ACHN (cell line): ENCODE measurements around the gene ZNF678.
"Not testable (repeated sequence)": the region's sequence is repeated elsewhere in the genome, so short reads cannot be mapped to it uniquely, and the experiment has no call there.

Experiments
- DNase-seq: peaks from one replicate; pipeline ENCODE4 v3.0.0-alpha.2; 2015
- in situ Hi-C: cut with HindIII; loops from 2 replicates; pipeline ENCODE4 v1.10.0; 2017; ENCODE audit warnings: low sequenced_read_pairs, low pct_ligation_motif_present, low pct_unique_long_range_greater_than_20kb

Gene ZNF678

GRCh38 chr1:227662933-227663332 is 99.6 kb downstream of the ZNF678 start:
- in situ Hi-C loops: no loop called here
- no peak for DNase-seq

GRCh38 chr1:227666286-227666685 is 102.9 kb downstream of the ZNF678 start:
- DNase-seq: no peak

GRCh38 chr1:227673441-227673840 is 110.1 kb downstream of the ZNF678 start:
- in situ Hi-C loops: no loop called here
- DNase-seq: no peak

More at GRCh38 chr1:227666286-227666685, 102.9 kb downstream of the ZNF678 start:
- in situ Hi-C loops: no loop called here

DNA sequence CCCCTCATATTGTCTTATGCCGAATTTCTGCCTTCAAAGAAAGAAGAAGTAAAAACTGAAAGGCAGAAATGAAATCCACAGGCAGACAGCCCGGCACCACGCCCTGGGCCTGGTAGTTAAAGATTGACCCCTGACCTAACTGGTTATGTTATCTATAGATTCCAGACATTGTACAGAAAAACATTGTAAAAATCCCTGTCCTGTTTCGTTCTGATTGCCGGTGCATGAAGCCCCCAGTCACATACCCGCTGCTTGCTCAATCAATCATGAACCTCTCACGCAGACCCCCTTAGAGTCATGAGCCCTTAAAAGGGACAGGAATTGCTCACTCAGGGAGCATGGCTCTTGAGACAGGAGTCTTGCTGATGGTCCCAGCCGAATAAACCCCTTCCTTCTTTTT is 122.5 kb downstream of the ZNF678 start:
- in situ Hi-C loops: loop anchor here (25.0 kb wide), 1 partner anchor 124 kb away; the partner anchor contains the start of gene ZNF678
- no peak for DNase-seq

DNA sequence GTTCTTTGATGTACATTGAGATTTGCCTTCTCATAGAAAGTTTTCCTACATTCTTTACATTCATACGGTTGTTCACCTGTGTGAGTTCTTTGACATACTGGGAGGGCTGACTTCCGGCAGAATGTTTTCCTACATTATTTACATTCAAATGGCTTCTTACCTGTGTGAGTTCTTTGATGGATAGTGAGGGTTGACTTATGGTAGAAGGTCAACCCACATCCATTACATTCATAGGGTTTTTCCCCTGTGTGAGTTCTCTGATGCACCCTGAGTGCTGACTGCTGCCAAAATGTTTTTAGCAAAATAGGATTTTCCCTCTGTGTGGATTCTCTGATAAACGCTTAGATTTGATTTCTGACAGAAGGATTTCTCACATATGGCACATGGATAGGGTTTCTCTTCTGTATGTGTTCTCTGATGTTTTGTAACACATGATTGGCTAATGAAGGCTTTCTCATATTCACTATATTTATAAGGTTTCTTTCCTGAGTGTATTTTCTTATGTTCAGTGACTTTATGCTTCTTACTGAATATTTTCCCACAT is 134.0 kb downstream of the ZNF678 start:
- DNase-seq: no peak
- in situ Hi-C loops: loop anchor here (25.0 kb wide), 1 partner anchor 135 kb away; the partner anchor contains the start of gene ZNF678

DNA sequence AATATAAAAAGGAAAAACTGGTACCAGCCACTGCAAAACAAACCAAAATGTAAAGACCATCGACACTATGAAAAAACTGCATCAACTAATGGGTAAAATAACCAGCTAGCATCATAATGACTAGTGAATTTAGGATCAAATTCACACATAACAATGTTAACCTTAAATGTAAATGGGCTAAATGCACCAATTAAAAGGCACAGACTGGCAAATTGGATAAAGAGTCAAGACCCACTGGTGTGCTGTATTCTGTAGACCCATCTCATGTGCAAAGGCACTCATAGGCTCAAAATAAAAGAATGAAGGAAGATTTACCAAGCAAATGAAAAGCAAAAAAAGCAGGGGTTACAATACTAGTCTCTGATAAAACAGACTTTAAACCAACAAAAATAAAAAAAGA is 138.3 kb downstream of the ZNF678 start:
- in situ Hi-C loops, DNase-seq: not testable (repeated sequence)

DNA sequence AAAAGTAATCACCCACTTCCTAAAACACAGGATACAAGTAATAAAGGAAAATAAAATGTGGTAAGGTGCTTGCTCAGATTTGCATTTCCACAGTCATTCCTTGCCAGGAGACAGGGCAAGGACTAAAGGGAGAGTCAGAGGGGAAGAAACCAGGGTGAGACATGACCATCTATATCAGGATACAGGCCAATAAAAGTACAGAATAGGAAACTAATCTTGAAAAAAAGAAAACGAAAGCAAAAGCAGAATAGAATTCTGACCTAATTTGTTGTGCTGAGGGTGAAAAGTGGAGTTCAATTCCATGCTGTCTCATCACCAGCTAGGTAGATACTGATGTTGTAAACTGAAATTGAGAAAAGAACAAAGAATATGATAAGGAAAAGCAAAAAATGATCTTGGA is 144.5 kb downstream of the ZNF678 start:
- in situ Hi-C loops: no loop called here
- no peak for DNase-seq

GRCh38 chr1:227709451-227709850 is 146.1 kb downstream of the ZNF678 start:
- in situ Hi-C loops: no loop called here
- DNase-seq: no peak

- DNase-seq, in situ Hi-C loops: not testable (repeated sequence)
These were observed 147.1 kb downstream of the ZNF678 start for GRCh38 chr1:227710474-227710873.

DNA sequence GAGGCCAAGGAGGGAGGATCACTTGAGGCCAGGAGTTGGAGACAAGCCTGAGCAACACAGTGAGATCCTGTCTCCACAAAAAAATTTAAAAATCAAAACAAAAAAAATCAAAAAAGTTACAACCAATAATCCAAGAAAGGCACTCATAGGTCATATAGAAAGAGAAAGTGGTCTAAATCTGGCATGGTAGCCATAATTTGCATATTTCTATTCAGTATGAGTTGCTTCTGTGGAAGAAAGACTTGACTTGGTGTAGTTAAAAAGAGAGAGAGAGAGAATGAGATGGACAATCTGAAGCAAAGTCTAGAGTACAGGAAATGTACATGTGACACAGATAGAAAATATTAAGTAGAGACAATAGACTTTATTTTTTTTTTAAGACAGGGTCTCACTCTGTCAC is 149.3 kb downstream of the ZNF678 start:
- no peak for DNase-seq
- in situ Hi-C loops: no loop called here

DNA sequence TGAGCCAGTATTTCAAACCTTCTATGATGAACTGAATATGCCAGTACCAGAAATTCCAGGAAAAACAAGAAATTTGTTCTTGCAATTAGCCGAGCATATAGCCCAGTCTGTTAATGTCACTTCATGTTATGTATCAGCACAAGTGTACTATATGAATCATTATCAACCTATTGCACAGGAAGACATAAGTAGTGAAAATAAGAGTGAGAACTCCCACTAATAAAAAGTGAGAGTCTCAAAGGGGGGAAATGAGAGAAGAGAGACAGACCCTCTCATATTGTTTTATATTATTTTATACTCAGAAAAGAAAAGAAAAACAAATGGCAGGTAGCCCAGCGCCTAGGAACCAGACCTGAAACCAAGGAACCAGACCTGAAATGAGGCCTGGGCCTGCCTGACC is 155.6 kb downstream of the ZNF678 start:
- in situ Hi-C loops: no loop called here
- DNase-seq: no peak

- DNase-seq: no peak
- in situ Hi-C loops: no loop called here
These were observed 160.1 kb downstream of the ZNF678 start for GRCh38 chr1:227723474-227723873.

DNA sequence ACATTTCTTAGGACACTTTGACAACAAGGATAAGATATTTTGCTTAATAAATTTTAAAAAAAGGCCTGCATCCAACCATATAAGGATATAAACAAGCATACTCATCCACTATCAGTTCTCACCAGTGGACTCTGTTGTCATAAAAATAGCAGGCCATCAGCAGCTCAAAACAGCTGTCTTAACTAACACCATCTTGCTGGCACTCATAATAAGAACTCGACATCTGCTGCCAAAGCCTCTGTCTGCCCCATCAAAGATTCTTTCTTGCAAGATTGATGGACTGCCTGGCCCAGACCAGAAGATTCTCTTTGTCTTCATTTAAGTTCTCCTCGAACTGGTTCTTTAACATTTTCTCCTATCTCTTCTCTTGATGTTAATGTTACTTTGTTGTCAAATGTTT is 161.7 kb downstream of the ZNF678 start:
- in situ Hi-C loops: no loop called here
- no peak for DNase-seq

GRCh38 chr1:227726318-227726717 is 163.0 kb downstream of the ZNF678 start:
- no peak for DNase-seq
- in situ Hi-C loops: no loop called here
